ENCODE results near the gene TRMT10A.

The TRMT10A gene

DNA sequence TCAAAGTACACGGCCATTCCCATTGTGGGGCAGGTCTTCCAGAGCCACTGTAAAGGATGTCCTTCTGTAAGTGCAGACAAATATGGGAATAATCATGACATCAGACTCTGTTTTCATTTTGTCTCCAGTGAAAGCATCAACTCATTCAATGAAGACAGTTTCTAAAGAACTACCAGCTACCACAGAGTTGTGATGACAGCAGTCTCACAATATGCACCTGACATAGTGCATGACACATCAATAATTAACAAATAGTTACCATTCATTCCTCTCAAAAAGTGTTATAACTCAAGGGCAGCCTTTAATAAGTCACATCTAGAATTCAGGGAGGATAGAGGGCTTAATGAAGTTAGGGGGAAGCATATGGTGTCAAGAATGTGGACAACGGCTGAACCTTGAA lies 31.0 kb upstream of the TRMT10A start:
- DNase-seq (ENCODE audit: low read depth), result no peak
- H3K4me3 ChIP-seq (ENCODE audit: low read length), result no peak overlapping the region
- TF ChIP-seq, protein P1, sequence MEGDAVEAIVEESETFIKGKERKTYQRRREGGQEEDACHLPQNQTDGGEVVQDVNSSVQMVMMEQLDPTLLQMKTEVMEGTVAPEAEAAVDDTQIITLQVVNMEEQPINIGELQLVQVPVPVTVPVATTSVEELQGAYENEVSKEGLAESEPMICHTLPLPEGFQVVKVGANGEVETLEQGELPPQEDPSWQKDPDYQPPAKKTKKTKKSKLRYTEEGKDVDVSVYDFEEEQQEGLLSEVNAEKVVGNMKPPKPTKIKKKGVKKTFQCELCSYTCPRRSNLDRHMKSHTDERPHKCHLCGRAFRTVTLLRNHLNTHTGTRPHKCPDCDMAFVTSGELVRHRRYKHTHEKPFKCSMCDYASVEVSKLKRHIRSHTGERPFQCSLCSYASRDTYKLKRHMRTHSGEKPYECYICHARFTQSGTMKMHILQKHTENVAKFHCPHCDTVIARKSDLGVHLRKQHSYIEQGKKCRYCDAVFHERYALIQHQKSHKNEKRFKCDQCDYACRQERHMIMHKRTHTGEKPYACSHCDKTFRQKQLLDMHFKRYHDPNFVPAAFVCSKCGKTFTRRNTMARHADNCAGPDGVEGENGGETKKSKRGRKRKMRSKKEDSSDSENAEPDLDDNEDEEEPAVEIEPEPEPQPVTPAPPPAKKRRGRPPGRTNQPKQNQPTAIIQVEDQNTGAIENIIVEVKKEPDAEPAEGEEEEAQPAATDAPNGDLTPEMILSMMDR (conservative IDR thresholded peaks at IDR 0.05; ENCODE audit: low read depth, low read length), result no peak

DNA sequence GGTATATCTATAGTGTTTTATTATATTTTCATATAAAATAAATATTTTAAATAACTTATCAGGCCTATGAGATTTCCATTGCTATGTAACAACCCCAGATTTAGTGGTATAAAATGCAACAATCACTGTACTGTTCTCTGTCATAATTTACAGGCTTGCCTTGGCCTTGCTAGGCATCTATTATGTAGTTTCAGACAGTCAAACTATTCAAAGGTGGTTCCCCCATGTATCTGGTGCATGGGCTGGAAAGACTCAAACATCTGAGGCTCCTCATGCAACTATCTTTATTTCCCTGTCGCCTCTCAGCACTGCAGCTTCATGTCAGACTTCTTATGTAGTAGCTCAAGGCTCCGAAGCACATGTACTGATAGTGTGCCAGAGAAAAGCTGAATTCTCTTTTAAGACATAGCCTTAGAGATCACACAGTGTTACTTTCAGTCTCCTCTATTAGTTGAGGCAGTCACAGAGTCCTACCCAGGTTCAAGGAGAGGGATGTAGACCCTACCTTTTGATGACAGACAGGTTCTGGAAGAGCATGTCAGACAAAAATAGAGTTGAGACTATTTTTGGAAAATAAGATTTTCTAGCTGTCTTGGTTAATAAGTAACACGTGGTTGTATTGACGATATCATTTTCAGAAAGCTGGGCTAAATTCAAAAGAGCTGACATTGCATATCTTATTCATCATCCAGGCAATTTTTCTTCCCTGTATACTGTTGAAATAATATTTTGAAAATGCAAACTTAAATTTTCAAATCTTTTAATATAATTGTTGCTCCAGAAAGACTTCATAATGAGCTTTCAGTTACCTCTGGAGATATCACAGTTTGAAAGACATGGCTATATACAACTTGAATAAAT lies 30.2 kb upstream of the TRMT10A start:
- TF ChIP-seq, protein P1 (conservative IDR thresholded peaks at IDR 0.05; ENCODE audit: low read depth, low read length), result no peak
- H3K4me3 ChIP-seq (ENCODE audit: low read length), result no peak overlapping the region
- DNase-seq (ENCODE audit: low read depth), result no peak

GRCh38 chr4:99591757-99592156 lies 27.9 kb upstream of the TRMT10A start:
- TF ChIP-seq, protein P1 (conservative IDR thresholded peaks at IDR 0.05; ENCODE audit: low read depth, low read length), result no peak
- no peak for DNase-seq (ENCODE audit: low read depth)
- no peak overlapping the region for H3K4me3 ChIP-seq (ENCODE audit: low read length)

DNA sequence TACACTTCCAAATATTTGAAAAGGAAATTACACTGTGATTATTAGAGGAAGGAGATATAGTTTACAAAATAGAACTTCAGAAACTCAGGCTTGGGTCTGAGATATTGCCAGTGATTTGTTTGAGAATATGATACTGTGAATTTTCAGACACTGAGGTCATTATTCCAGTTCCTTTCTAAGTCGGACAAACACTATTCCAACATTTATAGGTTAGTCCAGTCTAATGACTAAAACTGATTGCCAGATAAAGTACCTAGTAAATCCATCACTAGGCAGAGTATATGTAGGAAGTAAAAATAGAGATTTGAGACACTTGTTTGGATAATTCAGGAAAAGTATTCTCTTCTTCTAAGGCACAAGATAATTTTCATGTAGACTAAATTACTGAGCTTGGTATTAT lies 24.0 kb upstream of the TRMT10A start:
- TF ChIP-seq, protein P1 (conservative IDR thresholded peaks at IDR 0.05; ENCODE audit: low read depth, low read length), result no peak
- H3K4me3 ChIP-seq (ENCODE audit: low read length), result no peak overlapping the region
- no peak for DNase-seq (ENCODE audit: low read depth)

DNA sequence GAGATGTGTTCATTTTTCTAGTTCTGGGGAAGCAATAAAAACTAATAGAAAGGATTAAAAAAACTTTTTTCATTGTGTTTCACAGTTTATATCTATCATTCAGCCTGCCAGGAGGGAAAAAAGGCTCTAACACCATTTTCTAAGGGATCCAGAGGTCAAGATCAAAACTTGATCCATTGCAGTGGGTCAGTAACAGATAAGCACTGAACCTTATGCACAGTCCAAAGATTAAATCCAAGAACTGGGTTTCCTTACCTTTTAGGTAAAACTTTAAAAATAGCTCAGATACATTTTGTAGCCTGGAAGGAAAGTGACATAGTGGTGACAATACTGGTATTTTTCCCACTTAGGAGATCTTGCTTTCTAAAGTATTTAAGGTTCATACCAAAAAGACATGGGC lies 23.5 kb upstream of the TRMT10A start:
- TF ChIP-seq, protein P1 (conservative IDR thresholded peaks at IDR 0.05; ENCODE audit: low read depth, low read length), result no peak
- DNase-seq (ENCODE audit: low read depth), result no peak
- no peak overlapping the region for H3K4me3 ChIP-seq (ENCODE audit: low read length)

- no peak for DNase-seq (ENCODE audit: low read depth)
- TF ChIP-seq, protein P1 (conservative IDR thresholded peaks at IDR 0.05; ENCODE audit: low read depth, low read length), result no peak
- H3K4me3 ChIP-seq (ENCODE audit: low read length), result no peak overlapping the region
Observed at GRCh38 chr4:99586797-99587196, 23.0 kb upstream of the TRMT10A start.

GRCh38 chr4:99586322-99586721 lies 22.5 kb upstream of the TRMT10A start:
- DNase-seq (ENCODE audit: low read depth), result no peak
- TF ChIP-seq, protein P1 (conservative IDR thresholded peaks at IDR 0.05; ENCODE audit: low read depth, low read length), result no peak
- H3K4me3 ChIP-seq (ENCODE audit: low read length), result no peak overlapping the region

Data from retinal pigment epithelial cell (primary cell).